Anterior cingulate cortex (tissue), 58 donors: Measurements from ENCODE around the gene LMX1A.

Source experiments
- DNase-seq, 58 donors: peaks; one replicate each; lab custom pipeline; 2025; lab: John Stamatoyannopoulos, UW

The LMX1A gene

DNA sequence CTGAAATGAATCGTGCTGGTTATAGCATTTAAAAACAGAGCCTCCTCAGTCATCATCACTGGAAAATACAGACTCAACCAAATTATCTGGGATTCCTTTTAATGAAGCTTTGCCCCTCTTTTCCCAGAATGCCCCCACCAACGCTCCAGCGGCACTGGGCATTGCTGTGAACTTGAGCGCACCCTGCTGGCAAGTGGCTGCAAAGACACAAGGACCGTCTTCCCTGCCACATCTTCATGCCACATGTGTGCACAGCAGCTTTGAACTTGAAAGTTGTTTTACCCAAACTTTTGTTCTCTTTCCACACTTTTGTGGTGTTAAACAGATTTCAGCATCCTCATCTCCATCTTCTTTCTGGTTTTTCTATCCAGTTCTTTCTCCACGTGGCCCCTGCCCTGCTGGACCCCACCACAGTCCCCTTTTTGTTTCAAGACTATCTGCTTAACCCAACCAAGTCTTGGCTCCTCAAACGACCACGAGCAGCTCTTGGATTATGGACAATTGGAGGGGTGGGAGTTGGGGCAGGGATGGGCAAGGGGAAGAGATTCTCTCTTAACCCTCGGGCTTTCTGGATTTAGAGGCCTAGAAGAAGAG lies 12.8 kb upstream of the LMX1A start:
- DNase-seq: peak in 45 of 58 donors; percentile 1 to 69 (median 22)

DNA sequence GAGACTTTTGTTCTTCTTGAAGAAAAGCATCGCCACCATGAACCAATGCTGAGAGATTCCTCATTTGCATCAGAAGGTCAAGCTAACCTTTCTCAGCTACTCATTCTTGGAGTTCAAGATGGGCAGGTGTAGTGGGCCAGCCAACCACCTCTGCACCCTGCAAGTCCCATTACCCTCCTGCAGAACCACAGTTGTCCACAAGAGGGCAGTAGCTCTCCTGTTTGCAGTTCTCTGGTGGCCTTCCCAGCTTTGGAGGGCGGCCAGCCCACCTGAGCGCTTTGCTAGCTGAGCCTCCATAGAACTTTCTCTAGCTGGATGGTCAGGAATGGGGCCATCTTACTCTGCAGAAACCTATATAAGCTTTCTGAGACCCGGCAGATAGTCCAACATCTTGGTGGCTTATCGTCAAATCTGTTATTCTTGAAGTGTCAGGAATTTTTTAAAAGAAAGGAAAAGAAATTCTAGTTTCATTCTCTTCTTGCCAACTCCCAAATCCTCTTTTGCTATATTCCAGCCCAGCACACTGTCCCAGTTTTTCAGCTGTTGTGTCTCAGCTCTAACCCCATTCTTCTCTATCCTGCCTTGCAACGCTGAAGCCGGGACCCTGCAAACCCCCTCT lies 11.0 kb upstream of the LMX1A start:
- DNase-seq: peak in 51 of 58 donors; percentile 4 to 80 (median 42)

DNA sequence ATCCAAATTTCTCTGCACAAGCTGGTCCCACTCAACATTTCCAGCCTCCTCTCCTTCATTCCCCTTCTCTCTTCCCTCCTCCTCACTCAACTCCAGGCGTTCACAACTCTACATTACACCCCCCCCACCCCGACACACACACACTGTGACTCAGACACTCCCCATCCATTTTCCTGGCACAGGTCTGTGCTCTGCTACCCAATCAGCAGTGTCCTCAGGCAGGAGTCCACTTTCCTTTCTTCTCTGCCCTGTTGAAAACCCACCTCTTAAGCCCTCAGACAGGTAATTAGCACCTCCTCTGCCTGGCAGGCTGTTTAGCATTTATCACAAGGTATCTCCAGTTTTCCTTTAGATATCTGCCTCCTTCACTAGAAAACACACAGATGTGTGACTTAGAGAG lies 8.8 kb upstream of the LMX1A start:
- DNase-seq: no peak

DNA sequence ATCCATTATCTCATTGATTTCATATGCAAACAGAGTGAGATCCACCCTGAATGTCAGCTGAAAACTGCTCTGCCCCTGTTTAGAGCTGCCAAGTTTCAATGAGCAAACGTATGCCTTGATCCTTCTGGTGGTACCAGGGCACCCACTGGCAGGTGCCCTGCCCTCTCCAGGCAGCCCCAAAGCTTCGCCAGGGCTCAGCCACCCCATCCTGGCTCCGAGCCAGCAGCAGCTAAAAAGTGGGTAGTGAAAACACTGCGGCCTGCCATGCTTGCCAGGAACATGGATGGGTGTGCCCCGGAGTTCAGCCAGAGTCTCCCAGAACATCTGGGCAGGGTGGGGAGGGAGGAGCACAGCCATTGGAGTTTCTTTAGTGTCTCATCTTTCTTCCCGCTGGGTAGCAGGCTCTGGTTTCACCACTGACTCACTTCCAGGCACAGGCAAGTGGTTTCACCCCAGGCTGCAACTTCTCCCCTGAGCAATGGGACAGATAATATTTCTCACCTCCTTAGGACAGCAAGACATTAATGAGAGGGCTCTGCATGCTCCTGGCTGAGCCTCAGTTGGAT lies 8.1 kb upstream of the LMX1A start:
- no peak for DNase-seq

DNA sequence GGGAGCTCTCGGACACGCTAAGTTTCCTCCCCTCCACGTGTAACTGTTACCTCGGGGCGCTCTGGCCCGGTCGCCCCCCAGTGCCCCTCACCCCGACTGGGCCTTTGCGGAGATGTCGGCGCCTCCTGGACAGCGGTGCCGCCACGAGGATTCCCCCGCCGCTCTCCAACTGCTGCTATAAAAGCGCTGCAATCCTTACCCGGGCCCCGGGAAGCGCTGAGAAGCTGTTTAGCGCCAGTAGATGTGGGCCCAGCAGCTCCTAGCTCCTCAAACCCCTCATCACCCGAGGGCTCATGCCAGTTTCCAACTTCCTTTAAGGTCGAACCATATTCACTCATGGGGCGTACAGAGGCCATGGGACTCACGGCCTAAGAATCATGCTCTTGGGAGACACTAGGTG lies 361 bp upstream of the LMX1A start:
- DNase-seq: no peak

DNA sequence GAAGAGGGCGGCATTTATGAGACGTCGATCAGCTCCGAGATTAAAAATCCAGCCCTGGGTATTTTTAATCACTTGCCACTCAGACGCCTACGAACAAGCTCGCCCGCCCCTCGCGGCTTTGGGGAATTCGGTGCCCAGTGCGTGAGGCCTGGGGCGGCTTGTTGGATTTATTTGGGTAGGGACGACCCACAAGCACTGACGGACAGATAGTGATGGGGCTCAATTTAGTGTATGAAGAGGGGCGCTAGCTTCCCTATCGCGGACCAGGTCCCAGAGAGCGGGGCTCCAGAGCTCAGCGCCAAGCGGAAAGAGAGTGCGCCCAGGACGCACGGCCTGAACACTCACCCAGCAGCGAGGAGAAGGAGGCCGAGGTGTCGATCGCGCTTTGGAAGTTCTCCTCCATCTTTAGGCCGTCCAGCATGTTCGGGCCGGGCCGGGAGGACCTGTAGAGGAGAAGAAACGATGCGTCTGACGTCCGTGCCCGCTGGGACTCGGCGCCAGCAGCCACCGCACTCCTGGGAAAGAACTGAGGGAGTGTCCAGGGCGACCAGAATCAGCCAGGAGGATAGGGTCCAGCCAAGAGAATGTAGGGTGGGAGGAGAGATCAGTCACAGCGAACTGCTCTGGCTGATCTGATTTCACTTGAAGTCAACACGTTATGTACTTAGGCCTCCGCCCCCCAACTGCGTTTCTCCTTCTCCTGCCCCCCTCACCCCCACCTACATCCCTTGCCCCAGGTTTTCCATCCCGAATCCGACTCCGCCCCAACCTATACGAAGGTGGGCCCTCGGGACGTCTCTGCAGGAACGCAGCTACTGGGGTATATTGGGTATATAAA lies 1.2 kb downstream of the LMX1A start:
- no peak for DNase-seq

DNA sequence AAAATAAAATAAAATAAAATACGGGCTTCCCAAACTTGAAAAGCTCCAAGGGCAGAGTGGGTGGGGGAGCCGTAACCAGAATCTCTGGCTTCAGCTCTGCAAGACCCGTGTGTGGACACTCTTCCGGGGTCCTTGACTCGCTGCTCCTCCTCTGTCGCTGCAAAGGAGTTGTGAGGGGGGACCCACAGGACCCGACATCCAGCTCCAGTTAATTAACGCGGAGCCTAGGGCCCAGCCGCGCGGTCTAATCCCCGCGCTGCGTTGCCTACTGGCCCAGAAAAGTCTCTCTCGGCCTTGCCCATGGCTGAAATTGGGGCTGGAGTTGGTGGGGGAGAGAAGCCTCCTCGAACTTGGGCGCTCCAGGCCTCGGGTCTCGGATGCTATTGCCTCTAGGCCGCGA lies 1.8 kb downstream of the LMX1A start:
- DNase-seq: no peak

DNA sequence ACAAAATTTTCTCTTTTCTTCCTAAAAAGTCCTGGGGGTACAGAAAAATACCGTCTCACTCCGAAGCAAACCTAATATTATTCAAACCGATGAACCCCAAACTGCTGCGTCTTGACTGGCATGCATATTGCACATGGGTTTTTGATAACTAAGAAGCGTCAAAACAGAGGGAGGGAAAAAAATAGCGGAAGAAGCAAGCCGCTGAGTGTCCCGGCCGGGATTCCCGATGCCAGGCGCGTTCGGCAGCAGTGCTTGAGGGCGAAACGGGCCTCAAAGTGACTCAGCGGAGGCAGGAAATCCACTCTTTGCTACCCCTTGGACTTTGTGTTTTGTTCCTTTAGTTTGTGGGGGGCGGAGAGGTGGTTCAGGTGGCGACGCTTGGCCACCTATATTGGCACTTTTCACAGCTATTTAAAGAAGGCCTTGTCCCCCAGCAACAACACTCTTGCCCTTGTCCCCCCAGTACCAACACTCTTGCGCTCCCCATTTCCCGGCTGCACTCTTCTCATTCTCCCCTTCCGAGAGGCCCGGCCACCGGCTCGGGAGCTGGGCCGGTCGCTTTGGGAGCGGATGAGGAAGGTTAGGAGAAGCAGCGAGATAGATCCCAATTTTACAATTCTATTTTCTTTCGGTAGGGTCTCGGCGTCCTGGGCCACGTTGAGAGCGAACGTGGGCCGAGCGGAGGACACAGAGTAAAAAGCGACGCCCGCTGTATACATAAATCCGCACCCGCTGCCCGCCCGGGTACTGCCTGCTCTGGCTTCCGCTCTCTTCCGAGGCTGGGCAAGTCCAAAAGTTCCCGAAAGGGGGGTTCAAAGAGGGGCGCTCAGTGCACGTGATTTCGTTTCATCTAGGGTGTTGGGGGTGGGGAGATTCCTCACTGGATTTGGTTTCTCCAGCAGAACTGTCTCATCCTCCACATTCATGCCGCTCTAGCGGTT lies 2.5 kb downstream of the LMX1A start:
- DNase-seq: no peak

DNA sequence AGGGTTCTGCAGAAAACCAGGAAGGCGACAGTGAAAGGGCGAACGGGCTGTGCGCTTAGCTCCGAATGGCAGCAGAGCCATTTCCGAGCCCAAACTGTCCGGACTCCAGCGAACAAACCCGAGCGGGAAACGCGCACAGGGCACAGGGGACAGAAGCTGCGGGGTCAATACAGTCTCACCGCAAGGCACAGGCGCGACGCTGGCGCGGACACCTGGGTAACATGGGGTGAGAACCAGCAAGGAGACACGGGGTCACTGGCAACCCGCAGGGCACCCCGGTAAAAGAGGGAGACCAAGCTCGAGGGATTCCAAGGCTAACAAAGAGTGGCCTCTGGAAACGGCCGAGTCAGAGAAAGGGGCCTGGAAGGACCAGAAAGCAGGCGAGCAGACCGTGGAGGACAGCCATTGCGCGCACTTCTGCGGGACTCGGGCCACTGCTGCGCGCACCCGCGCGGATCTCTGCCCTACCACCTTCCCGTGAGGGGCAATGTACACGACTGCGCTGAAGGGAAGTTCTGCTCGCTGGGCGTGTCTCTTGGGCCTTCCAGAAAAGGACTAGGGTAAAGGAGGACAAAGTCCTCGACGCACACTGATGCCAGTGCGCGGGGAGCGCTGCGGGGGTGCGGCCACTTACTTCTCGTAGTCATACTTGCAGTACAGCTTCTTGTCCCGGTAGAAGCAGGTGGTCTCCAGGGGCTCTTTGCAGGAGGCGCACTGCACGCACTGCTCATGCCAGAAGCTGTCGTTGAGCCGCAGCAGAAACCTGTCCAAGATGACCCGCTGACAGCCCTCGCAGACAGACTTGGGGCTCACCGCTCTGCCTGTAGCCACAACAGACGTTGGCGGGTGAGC lies 3.8 kb downstream of the LMX1A start:
- DNase-seq: no peak

DNA sequence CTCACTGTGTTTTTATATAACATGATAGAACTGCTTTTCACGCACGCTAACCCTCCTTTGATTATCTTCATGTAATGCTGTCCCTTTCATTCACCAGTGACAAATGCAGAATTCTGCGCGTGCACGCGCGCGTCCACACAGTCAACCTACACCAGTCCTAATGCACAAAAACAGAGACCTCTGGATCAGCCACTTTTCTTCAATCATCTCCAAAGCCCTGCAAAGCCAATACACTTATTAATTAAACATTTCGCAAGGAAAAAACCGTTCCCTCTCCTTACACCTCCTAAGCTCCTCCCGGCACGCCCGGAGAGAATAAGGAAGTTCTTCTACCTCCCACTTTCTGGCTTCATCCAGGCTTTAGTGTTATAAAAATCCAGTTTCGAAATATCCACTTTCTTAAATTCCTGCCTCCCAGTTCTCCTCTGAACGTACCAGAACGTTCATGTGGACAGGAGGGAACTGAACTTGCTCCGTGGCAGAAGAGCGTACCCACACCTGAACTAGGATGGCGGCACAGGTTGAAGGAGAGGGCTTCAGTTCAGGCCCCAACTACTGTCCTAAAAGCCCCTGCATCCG lies 4.6 kb downstream of the LMX1A start:
- DNase-seq: no peak

DNA sequence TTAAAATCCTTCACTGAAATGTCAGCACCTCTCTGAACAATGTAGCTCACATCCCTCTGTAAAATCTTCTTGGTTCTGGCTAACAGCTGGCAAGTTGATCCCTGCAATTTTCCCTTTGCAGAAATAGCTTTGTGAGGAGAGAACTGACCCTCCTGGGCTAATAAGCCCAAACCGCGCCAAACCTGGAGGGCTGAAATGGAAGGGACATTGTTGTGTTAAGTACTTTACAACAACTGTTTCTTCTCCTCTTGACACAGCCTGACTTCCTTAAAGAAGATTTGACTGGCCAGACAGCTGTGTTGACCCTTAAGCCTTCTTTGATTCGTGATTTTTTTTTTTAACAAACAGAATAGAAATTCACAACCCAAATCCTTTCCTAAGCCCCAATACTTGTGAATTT lies 5.7 kb downstream of the LMX1A start:
- no peak for DNase-seq

DNA sequence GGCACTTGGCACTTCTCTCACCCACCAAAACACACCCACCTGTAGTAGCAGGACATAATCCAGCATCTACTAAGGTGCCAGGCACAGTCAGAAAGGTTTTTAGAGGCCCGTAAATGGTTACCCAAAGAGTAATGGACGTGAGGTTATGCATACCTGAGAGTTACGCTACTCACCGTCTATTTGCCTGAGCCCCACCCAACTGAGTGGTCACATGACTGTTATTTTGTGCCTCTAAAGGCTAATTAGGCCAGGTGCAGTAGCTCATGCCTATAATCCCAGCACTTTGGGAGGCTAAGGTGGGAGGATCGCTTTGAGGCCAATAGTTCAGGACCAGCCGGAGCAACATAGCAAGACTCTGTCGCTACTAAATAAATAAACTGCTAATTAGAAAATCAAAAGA lies 11.0 kb downstream of the LMX1A start:
- no peak for DNase-seq

DNA sequence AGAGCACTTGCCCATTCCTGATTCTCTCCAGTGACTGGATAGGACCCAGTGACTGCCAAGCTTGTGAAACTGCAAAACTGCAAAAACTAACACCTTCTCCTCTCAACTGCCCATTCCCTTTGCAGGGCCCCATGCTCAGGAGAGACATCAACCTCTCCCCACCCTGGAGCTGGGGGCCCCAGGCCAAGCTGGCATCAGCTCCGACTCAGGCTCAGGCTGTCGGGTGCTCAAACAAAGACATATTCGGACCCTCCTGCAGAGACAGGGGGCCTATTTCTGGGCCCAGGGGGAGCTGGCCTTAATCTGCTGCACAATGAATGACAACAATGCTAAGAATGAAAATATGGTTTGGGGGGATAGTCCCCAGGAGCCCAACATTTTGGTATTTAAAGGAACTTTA lies 11.8 kb downstream of the LMX1A start:
- DNase-seq: no peak

DNA sequence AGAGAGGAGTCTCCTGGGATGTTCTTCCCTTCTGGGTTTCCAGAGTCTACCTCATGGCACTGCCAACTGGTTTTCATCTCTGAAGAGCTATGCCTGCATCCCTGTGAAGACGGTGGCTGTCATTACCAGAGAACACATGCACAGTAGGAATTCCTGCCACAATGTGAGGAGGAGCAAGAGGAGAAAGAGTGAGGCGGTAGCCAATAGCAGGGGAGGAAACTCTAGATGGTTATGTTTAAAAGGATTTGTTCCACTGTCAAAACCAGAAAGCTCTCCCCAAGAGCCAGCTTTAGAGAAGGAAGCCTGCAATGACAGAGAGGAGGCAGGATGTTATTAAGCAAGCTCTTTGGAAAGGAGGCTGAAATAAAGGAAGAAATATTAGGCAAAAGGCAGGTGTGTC lies 12.3 kb downstream of the LMX1A start:
- DNase-seq: no peak

DNA sequence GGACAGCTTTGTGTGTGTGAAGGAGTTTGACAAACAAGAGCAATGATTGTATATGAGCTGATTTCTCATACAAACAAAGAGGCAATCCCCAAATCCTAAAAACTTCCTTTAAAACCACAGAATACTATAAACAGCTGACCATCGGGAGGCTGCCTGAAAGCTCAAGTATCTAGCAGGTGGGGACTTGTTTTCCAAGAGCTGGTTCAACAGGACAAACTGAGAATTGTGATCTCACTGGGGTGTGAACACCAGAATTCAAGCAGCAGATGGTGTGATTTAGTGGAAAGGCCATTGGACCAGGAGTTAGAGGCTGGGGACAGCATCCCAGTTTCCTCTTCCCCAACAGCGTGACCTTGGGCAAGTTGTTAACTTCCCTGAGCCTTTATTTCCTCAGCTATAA lies 13.9 kb downstream of the LMX1A start:
- no peak for DNase-seq

DNA sequence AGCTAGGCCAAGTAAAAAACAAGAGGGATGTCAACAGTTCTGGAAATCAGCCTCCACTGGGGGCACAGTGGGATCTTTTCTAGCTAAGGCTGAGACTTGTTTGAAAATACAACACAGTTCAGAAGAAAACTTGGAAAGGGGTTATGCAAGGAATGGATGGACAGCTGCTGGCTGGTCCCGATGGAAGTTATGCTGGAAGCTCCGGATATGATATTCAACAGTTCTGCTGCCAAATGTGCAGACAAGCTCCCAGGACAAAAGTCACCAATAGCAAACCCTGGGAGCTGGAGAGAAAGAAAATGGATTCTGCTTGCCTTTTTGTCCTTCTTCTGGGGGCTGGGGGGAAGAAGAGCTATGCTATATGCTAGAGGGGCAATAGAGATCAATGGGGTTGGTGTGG lies 14.3 kb downstream of the LMX1A start:
- no peak for DNase-seq

DNA sequence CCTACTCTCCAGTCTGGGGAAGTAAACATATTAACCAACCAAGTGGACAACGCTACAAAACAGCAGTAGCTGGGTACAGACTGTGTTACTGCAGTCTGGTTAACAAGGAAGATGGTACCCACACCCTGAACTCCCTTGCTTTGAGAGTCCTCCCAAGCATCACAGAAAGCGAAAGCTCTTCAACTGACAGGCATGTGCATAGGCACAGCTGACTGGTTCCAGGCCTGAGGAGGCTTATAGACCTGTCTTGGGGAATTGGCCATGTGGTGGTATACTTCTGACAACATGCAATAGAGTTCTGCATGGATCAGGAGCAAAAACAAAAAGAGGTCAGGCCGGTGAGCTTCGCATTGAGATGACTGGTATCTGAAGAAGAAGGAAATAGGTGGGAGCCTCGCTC lies 17.4 kb downstream of the LMX1A start:
- DNase-seq: no peak

DNA sequence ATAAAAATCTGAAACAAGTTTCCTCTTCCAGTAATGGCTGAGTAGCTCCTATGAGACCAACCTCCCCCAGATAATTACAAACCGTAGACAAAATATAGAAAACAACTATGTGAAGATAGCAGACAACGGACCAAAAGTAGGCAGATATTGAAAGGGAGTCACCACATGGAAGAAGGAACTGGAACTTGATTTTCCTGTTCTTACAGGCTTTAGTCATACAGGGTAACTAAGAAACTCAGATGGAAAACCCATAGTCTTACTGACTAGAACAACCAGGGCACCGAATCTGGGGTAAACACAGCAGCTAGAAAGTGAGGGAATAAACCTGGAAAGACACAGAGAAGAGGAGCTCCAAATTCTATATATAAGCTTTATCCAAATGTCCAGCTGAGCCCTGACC lies 26.0 kb downstream of the LMX1A start:
- DNase-seq: no peak

DNA sequence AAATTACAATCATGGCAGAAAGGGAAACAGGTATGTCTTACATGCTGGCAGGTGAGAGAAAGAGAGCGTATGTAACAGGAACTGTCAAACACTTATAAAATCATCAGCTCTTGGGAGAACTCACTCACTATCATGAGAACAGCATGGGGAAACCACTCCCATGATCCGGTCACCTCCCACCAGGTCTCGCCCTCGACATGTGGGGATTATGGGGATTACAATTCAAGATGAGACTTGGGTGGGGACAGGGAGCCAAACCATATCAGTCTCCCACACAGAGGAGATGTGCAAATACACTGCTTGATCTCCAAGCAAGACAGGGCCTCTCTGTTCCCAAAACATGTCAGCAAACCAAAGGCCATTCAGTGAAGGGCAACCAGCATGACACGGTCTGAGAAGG lies 27.4 kb downstream of the LMX1A start:
- DNase-seq: no peak
